H1 (cell line): ENCODE results near the gene MAST2. TPM values are rescaled to one million over a fixed set of nuclear protein-coding genes. Genes with fewer than 3 reads are reported as not detected.

Source experiments
- CTCF ChIA-PET: fragments of 300-600 bp; sonication (Branson Sonifier 250); formaldehyde crosslinking; loops from one replicate; lab custom pipeline; 2021; ENCODE audit not compliant: partially characterized antibody; lab: Charles Lee
- POLR2A ChIA-PET: fragments of 300-600 bp; sonication (Branson Sonifier 250); formaldehyde crosslinking; loops from one replicate; lab custom pipeline; 2021; ENCODE audit warnings: inconsistent platforms; ENCODE audit not compliant: partially characterized antibody; lab: Charles Lee
- DNase-seq, 2 experiments: peaks; one replicate each; pipeline versions ENCODE4 v3.0.0 to v3.0.0-alpha.2; 2010 to 2022; ENCODE audit warnings: low spot score in 2 of 2, low read depth in 1 of 2, mixed read lengths in 1 of 2
- FAIRE-seq: peaks from 2 replicates; lab custom pipeline; 2011; peaks lifted over from hg19 to GRCh38; lab: Jason Lieb, UNC
- H2AFZ ChIP-seq: 2 replicates; pipeline ENCODE4 v1.8.1; 2012; ENCODE audit warnings: low read length, inconsistent platforms
- H2AK5ac ChIP-seq: 2 replicates; pipeline ENCODE4 v1.6.1; 2013; ENCODE audit warnings: low read depth, low read length
- H2BK120ac ChIP-seq: replicated peaks from 2 replicates; pipeline ENCODE3; 2013; ENCODE audit warnings: low read depth, low read length, inconsistent platforms
- H2BK12ac ChIP-seq: 2 replicates; pipeline ENCODE4 v1.6.1; 2013; ENCODE audit warnings: low read depth, low read length
- H2BK15ac ChIP-seq: 2 replicates; pipeline ENCODE4 v1.6.1; 2013; ENCODE audit warnings: low read length
- H2BK20ac ChIP-seq: 2 replicates; pipeline ENCODE4 v1.6.1; 2013; ENCODE audit warnings: low read length
- H2BK5ac ChIP-seq: 2 replicates; pipeline ENCODE4 v1.6.1; 2013; ENCODE audit warnings: low read depth, low read length
- H3K14ac ChIP-seq: 2 replicates; pipeline ENCODE4 v1.6.1; 2013; ENCODE audit warnings: inconsistent platforms; ENCODE audit not compliant: insufficient read length
- H3K18ac ChIP-seq: 2 replicates; pipeline ENCODE4 v1.6.1; 2013; ENCODE audit warnings: low read length; ENCODE audit errors: extremely low read depth
- H3K23ac ChIP-seq: 2 replicates; pipeline ENCODE4 v1.6.1; 2013; ENCODE audit warnings: inconsistent platforms; ENCODE audit not compliant: insufficient read length
- H3K23me2 ChIP-seq: 2 replicates; pipeline ENCODE4 v1.6.1; 2013; ENCODE audit warnings: low read depth, low read length
- H3K27ac ChIP-seq: 2 replicates; pipeline ENCODE4 v1.6.1; 2011; ENCODE audit warnings: low read depth, low read length, inconsistent platforms
- H3K27me3 ChIP-seq, 4 experiments: replicated peaks in 1 of 4; 1 replicate in 1 of 4; 2 replicates in 3 of 4; pipeline versions ENCODE4 v1.6.1 to v1.8.1; 2011 to 2013; ENCODE audit warnings: low read length in 3 of 4, mild to moderate bottlenecking in 3 of 4, inconsistent platforms in 2 of 4, mixed read lengths in 2 of 4, moderate library complexity in 1 of 4; ENCODE audit not compliant: control insufficient read depth in 3 of 4, insufficient read depth in 3 of 4; ENCODE audit errors: extremely low read depth in 1 of 4
- H3K36me3 ChIP-seq, 4 experiments: 2 replicates each; pipeline versions ENCODE4 v1.6.1 to v1.8.1; 2011 to 2013; ENCODE audit warnings: mild to moderate bottlenecking in 4 of 4, low read length in 3 of 4, moderate library complexity in 2 of 4, control low read depth in 1 of 4, inconsistent platforms in 1 of 4; ENCODE audit not compliant: insufficient read depth in 4 of 4, control insufficient read depth in 2 of 4
- H3K4ac ChIP-seq: replicated peaks from 2 replicates; pipeline ENCODE3; 2013; ENCODE audit warnings: low read length, low read depth, mixed read lengths, inconsistent platforms; ENCODE audit not compliant: insufficient read length
- H3K4me1 ChIP-seq, 4 experiments: replicated peaks in 1 of 4; 1 replicate in 1 of 4; 2 replicates in 3 of 4; pipeline versions ENCODE4 v1.6.1 to v1.8.1; 2011 to 2013; ENCODE audit warnings: low read length in 3 of 4, inconsistent platforms in 2 of 4, mixed read lengths in 1 of 4; ENCODE audit not compliant: insufficient read depth in 4 of 4, control insufficient read depth in 3 of 4
- H3K4me2 ChIP-seq, 2 experiments: 2 replicates each; pipeline versions ENCODE4 v1.6.1 to v1.8.1; 2011 to 2013; ENCODE audit warnings: low read depth in 2 of 2, low read length in 2 of 2, control low read depth in 1 of 2, inconsistent platforms in 1 of 2, mild to moderate bottlenecking in 1 of 2; ENCODE audit not compliant: insufficient read depth in 1 of 2
- H3K4me3 ChIP-seq, 4 experiments: fragments of 200-600, 300-600 bp in 1 of 4; sonication (generic), shearing (Covaris generic), sonication (Bioruptor Twin) in 1 of 4; 2 replicates each; pipeline versions ENCODE4 v1.5.1 to v1.8.1; 2011 to 2016; ENCODE audit warnings: low read length in 4 of 4, low read depth in 3 of 4, control low read depth in 2 of 4, inconsistent platforms in 2 of 4, mild to moderate bottlenecking in 2 of 4, mixed read lengths in 1 of 4, moderate library complexity in 1 of 4; ENCODE audit not compliant: insufficient read depth in 2 of 4; ENCODE audit errors: extremely low read depth in 1 of 4
- H3K56ac ChIP-seq: replicated peaks from 2 replicates; pipeline ENCODE3; 2013; ENCODE audit warnings: low read depth, mild to moderate bottlenecking, mixed read lengths, low read length, inconsistent platforms; ENCODE audit not compliant: insufficient read length
- H3K79me1 ChIP-seq: 2 replicates; pipeline ENCODE4 v1.6.1; 2013; ENCODE audit warnings: low read depth, low read length, control low read depth
- H3K79me2 ChIP-seq, 2 experiments: 2 replicates each; pipeline versions ENCODE4 v1.6.1 to v1.8.1; 2012 to 2013; ENCODE audit warnings: low read length in 2 of 2, mild to moderate bottlenecking in 2 of 2, inconsistent platforms in 1 of 2; ENCODE audit not compliant: insufficient read depth in 2 of 2, control insufficient read depth in 1 of 2
- H3K9ac ChIP-seq, 4 experiments: replicated peaks in 1 of 4; 1 replicate in 1 of 4; 2 replicates in 3 of 4; pipeline versions ENCODE4 v1.6.1 to v1.8.1; 2011 to 2013; ENCODE audit warnings: low read depth in 3 of 4, low read length in 3 of 4, control low read depth in 2 of 4, mild to moderate bottlenecking in 2 of 4, moderate library complexity in 2 of 4, inconsistent platforms in 1 of 4; ENCODE audit errors: extremely low read depth in 1 of 4
- H3K9me3 ChIP-seq, 2 experiments: 2 replicates each; pipeline versions ENCODE4 v1.6.1 to v1.8.1; 2012 to 2013; ENCODE audit warnings: mild to moderate bottlenecking in 2 of 2, moderate library complexity in 2 of 2, control low read depth in 1 of 2, inconsistent platforms in 1 of 2, low read depth in 1 of 2, low read length in 1 of 2, mixed read lengths in 1 of 2; ENCODE audit not compliant: insufficient read depth in 2 of 2
- H4K20me1 ChIP-seq, 2 experiments: replicated peaks in 1 of 2; 2 replicates each; pipeline versions ENCODE3 to v1.8.1; 2011 to 2013; ENCODE audit warnings: inconsistent platforms in 2 of 2, low read length in 2 of 2, mild to moderate bottlenecking in 1 of 2; ENCODE audit not compliant: insufficient read depth in 2 of 2, control insufficient read depth in 1 of 2
- H4K5ac ChIP-seq: 2 replicates; pipeline ENCODE4 v1.6.1; 2013; ENCODE audit warnings: low read length, low read depth, mixed read lengths, inconsistent platforms; ENCODE audit not compliant: insufficient read length
- H4K8ac ChIP-seq: 2 replicates; pipeline ENCODE4 v1.8.0; 2013; ENCODE audit warnings: mild to moderate bottlenecking, moderate library complexity, low read length, inconsistent platforms; ENCODE audit not compliant: insufficient read depth; ENCODE audit errors: extremely low read depth
- H4K91ac ChIP-seq: replicated peaks from 2 replicates; pipeline ENCODE3; 2013; ENCODE audit warnings: low read length, mixed read lengths, inconsistent platforms; ENCODE audit not compliant: insufficient read length
- ATF3 ChIP-seq: IDR thresholded peaks from 2 replicates; pipeline ENCODE4 v1.6.1; 2011; ENCODE audit warnings: low read depth, mild to moderate bottlenecking, low read length; ENCODE audit not compliant: insufficient read depth
- CREB1 ChIP-seq: IDR thresholded peaks from 2 replicates; pipeline ENCODE4 v1.6.1; 2012; ENCODE audit warnings: inconsistent platforms
- GABPA ChIP-seq: IDR thresholded peaks from 2 replicates; pipeline ENCODE4 v1.6.1; 2011; ENCODE audit warnings: mild to moderate bottlenecking, low read length, moderate library complexity, borderline replicate concordance; ENCODE audit not compliant: insufficient read depth
- JUN ChIP-seq: IDR thresholded peaks from 2 replicates; pipeline ENCODE4 v1.6.1; 2011; ENCODE audit warnings: low read depth, mild to moderate bottlenecking, improper control_type of control experiment, low read length
- PHF8 ChIP-seq: fragments of 200-600 bp; sonication (generic); conservative IDR thresholded peaks from 2 replicates; pipeline ENCODE4 v1.7.1; 2012; ENCODE audit warnings: low read depth, mild to moderate bottlenecking, inconsistent platforms, low read length, moderate library complexity
- POU5F1 ChIP-seq: IDR thresholded peaks from 2 replicates; pipeline ENCODE4 v1.6.1; 2011; ENCODE audit warnings: low read depth, mild to moderate bottlenecking, low read length, moderate library complexity
- RNF2 ChIP-seq: fragments of 200-900, 300-1000 bp; sonication (generic); IDR thresholded peaks from 2 replicates; pipeline ENCODE4 v1.7.1; 2016; ENCODE audit warnings: borderline replicate concordance, low read depth, mild to moderate bottlenecking, antibody characterized with exemption, low read length; ENCODE audit not compliant: poor library complexity, severe bottlenecking; ENCODE audit errors: missing control alignments
- SAP30 ChIP-seq: fragments of 300-600 bp; sonication (generic); IDR thresholded peaks from 2 replicates; pipeline ENCODE4 v1.7.1; 2012; ENCODE audit warnings: low read length, moderate library complexity, mild to moderate bottlenecking, inconsistent platforms; ENCODE audit not compliant: insufficient read depth, insufficient replicate concordance
- TCF12 ChIP-seq: IDR thresholded peaks from 2 replicates; pipeline ENCODE4 v1.6.1; 2011; ENCODE audit warnings: low read depth, mild to moderate bottlenecking, low read length
- TEAD4 ChIP-seq: IDR thresholded peaks from 2 replicates; pipeline ENCODE4 v1.6.1; 2012; ENCODE audit warnings: low read depth, low read length, inconsistent platforms, mixed read lengths
- WGBS, 2 experiments: shearing (Covaris generic) in 1 of 2; methylation state at CpG; one replicate each; pipeline versions ENCODE4 v1.1.6 to v1.1.7; 2013 to 2015; ENCODE audit warnings: low lambda C conversion rate in 2 of 2, mixed read lengths in 2 of 2, inconsistent platforms in 1 of 2, low coverage in 1 of 2, missing lambda C conversion rate in 1 of 2; ENCODE audit not compliant: insufficient replicate concordance in 2 of 2, insufficient coverage in 1 of 2, insufficient read length in 1 of 2; ENCODE audit errors: extremely low coverage in 1 of 2, missing lambda C conversion rate in 1 of 2; 5-methylcytosine and 5-hydroxymethylcytosine counted together
- polyA plus RNA-seq, 7 experiments: library from polyadenylated mRNA; depleted of rRNA in 3 of 7; stranded (reverse) in 5 of 7; unstranded in 2 of 7; fragments of >200 nt in 5 of 7; fragments of 200-250 nt in 2 of 7; gene quantifications; 1 replicate in 5 of 7; 2 replicates in 1 of 7; 4 replicates in 1 of 7; pipeline versions ENCODE4 v1.2.1 to v1.2.3, GENCODE V29; 2011 to 2013; ENCODE audit warnings: missing spikeins in 2 of 7, mixed read lengths in 2 of 7
- total RNA-seq: library from RNA; stranded (reverse); fragmentation: NEBNext Ultra II Directional; extraction: Animal tissue kit (Norgen Biotek cat#: 25700); gene quantifications from 2 replicates; pipeline ENCODE4 v1.2.1, GENCODE V29; 2021

MAST2 gene
- total and polyA plus RNA-seq, 2 of the 8 experiments (the other 6 are each of a cell fraction or from before 2014, with no cell fraction given) = 20.5 to 35.4 TPM

DNA sequence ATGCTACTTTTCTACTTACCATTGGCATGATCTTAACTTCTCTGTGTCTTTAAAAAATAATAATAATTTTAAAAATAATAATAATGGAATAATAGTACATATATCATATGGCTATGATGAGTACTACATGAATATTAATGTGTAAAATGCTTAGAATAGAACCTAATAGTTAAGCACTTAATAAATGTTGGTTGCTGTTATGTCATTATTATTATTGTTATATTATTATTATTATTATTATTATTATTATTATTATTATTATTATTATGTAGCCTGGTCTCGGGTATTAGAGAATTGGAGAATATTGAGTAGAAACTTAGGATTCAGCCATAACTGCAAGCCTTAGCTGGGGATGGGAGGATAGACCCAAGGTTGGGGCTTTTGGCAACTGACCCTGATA lies 108.2 kb downstream of the MAST2 start:
- Histone ChIP-seq H3K79me2 (0 out of 4 replicates have a peak, but pooled peaks cover 0 to 5% of the 10 kb centered on the region in 2 experiments), H3K23ac (no peak overlapping the region), H4K91ac (no peak overlapping the region), H3K56ac (no peak overlapping the region), H2BK120ac (no peak overlapping the region), H2BK15ac (no peak overlapping the region), H3K36me3 (no peaks in the 10 kb centered on the region), H4K5ac (no peak overlapping the region), H3K4ac (no peak overlapping the region), H3K4me1 (peaks cover 0 to 16% (median 9%) of the 10 kb centered on the region in 4 experiments; a peak in 4 of 7 replicates), H3K27me3 (no peaks in the 10 kb centered on the region), H3K23me2 (no peaks in the 10 kb centered on the region), H3K18ac (no peak overlapping the region), H3K79me1 (no peaks in the 10 kb centered on the region), H3K9ac (no peak overlapping the region), H3K4me3 (no peak overlapping the region), H3K4me2 (no peak overlapping the region), H2BK20ac (no peak overlapping the region), H3K27ac (no peak overlapping the region), H4K8ac (no peak overlapping the region), H2BK5ac (no peak overlapping the region), H2BK12ac (no peak overlapping the region), H2AFZ (no peak overlapping the region), H4K20me1 (no peaks in the 10 kb centered on the region), H2AK5ac (no peak overlapping the region), H3K9me3 (no peaks in the 10 kb centered on the region), H3K14ac (no peak overlapping the region)
- FAIRE-seq = no peak
- ChIA-PET CTCF (no interaction called here), POLR2A (interaction anchor here (0.6 kb wide), 1 partner anchor 33 kb away, joined by 3 read pairs; no protein-coding TSS in a partner anchor)
- WGBS, 2 experiments = 94% methylated on average over 1 of the region's 1 CpG; no CpG with 5 or more reads in 1 of the 2 experiments
- DNase-seq = no peak
- no peak for TF ChIP-seq PHF8
- no peak for TF ChIP-seq CREB1
- TF ChIP-seq TEAD4 = no peak
- TF ChIP-seq ATF3 = no peak
- no peak for TF ChIP-seq JUN
- TF ChIP-seq SAP30 = no peak
- no peak for TF ChIP-seq POU5F1
- no peak for TF ChIP-seq GABPA
- TF ChIP-seq RNF2 = no peak
- TF ChIP-seq TCF12 = no peak
